GM12801 (cell line): Measurements from ENCODE around the gene DZIP3.

Source experiments
- CTCF ChIP-seq: IDR thresholded peaks from one replicate; pipeline ENCODE4 v1.5.1; 2011; ENCODE audit warnings: control low read depth; ENCODE audit not compliant: insufficient read length; ENCODE audit errors: extremely low read depth

The DZIP3 gene

DNA sequence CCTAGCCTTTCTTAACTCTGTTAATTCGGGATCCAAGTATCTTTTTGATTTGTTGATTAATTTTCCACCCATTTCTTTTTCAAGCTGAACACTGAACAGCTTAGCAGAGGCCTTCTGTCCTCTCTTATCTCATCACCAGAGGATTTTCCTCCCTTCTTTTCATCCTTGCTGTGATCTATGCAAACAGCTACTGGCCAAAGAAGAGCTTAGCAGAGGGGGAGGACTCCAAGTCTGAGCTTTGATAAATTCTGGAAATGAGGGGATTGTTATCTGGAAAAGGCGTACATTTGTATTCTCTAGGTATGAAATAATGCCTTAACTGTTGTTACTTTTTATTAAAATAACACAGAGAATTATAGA lies 13.4 kb downstream of the DZIP3 start:
- no peak for TF ChIP-seq CTCF

GRCh38 chr3:108603691-108604090 lies 14.2 kb downstream of the DZIP3 start:
- no peak for TF ChIP-seq CTCF

DNA sequence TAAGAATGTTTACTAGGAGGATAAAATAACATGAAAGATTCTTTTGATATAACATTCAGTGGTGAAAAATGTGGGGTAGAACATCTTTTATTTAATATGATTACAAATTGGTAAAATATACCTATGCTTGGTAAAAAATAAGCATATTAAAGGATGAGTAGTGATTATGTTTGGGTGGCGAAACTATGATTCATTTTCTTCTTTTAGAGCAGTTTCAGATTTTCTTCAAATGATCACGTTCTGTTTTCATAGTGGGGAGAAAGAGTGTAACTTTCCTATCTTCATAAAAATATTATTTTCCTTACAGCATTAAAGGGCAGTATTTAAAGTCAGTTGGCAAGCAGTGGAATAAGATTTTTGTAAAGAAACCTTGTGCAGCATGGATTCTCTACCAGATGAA lies 15.5 kb downstream of the DZIP3 start:
- TF ChIP-seq CTCF, result no peak

- TF ChIP-seq CTCF, result no peak
Measured at GRCh38 chr3:108605491-108605890, 16.0 kb downstream of the DZIP3 start.

GRCh38 chr3:108608750-108609149 lies 19.2 kb downstream of the DZIP3 start:
- TF ChIP-seq CTCF, result no peak

DNA sequence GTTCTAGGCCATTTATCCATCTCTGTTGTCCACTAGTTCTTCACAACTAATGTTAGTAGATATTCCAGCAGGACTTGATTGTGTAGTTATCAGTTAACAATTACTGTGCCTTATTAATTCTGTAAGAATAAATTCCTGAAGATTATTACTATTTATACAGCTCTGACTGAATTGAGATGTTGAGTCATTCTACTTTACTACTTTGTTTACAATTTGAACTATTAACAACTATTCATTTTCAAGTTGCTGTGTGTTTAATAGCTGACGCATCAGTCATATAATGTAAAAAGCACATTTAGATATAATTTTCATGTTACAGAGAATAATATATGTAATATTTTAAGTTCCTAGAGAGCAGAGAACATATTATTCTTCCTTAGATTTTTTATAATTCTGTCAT lies 21.1 kb downstream of the DZIP3 start:
- no peak for TF ChIP-seq CTCF

GRCh38 chr3:108620250-108620649 lies 30.7 kb downstream of the DZIP3 start:
- no peak for TF ChIP-seq CTCF

GRCh38 chr3:108623504-108623903 lies 34.0 kb downstream of the DZIP3 start:
- no peak for TF ChIP-seq CTCF
